K562 (cell line): ENCODE data around the gene PPIA. TPM values are rescaled to one million over a fixed set of nuclear protein-coding genes. Genes with fewer than 3 reads are reported as not detected.

ENCODE experiments used
- ATAC-seq: fragments of 200-7000 bp; cut with Tn5 transposase; 3 replicates; pipeline ENCODE4 v1.9.1; 2020; ENCODE audit warnings: moderate library complexity
- BruUV-seq: library from RNA; stranded (reverse); fragments of 400-500 nt; replicated peaks from 2 replicates; lab custom pipeline; 2021; lab: Mats Ljungman, UMichigan
- CTCF ChIA-PET: fragments of 300-600 bp; formaldehyde crosslinking; extraction: SDS; loops from one replicate; lab custom pipeline; 2021; ENCODE audit warnings: low intra/inter-chr PET ratio; lab: Yijun Ruan, JAX
- POLR2A ChIA-PET: fragments of 300-600, 350-650 bp; sonication (Branson Sonifier 250); formaldehyde crosslinking; extraction: SDS; loops from one replicate; lab custom pipeline; 2021; ENCODE audit warnings: antibody characterized with exemption, inconsistent platforms; lab: Yijun Ruan, JAX
- DNase-seq, 4 experiments: peaks; one replicate each; pipeline versions ENCODE4 v3.0.0 to v3.0.0-alpha.2; 2011 to 2018; ENCODE audit warnings: low spot score in 3 of 4, mixed read lengths in 3 of 4; ENCODE audit errors: extremely low read depth in 1 of 4
- FAIRE-seq: peaks from 2 replicates; lab custom pipeline; 2011; peaks lifted over from hg19 to GRCh38; lab: Jason Lieb, UNC
- H2AFZ ChIP-seq: 2 replicates; pipeline ENCODE4 v1.6.0; 2011; ENCODE audit warnings: low read depth, low read length, control low read depth, inconsistent platforms
- H3K27ac ChIP-seq: fragments of 200-600 bp; 3 replicates; pipeline ENCODE4 v1.8.0; 2011; ENCODE audit warnings: low read depth, mild to moderate bottlenecking, control low read depth, inconsistent platforms, low read length, moderate library complexity, mixed read lengths; ENCODE audit errors: extremely low read depth
- H3K27me3 ChIP-seq, 2 experiments: fragments of 300-600 bp in 1 of 2; 2 replicates in 1 of 2; 3 replicates in 1 of 2; pipeline versions ENCODE4 v1.6.0 to v1.8.0; 2011; ENCODE audit warnings: inconsistent platforms in 2 of 2, low read length in 2 of 2, mild to moderate bottlenecking in 1 of 2, mixed read lengths in 1 of 2, moderate library complexity in 1 of 2; ENCODE audit not compliant: control insufficient read depth in 2 of 2, insufficient read depth in 2 of 2
- H3K36me3 ChIP-seq: fragments of 300-600 bp; 3 replicates; pipeline ENCODE4 v1.8.0; 2011; ENCODE audit warnings: mild to moderate bottlenecking, low read length, inconsistent platforms; ENCODE audit not compliant: control insufficient read depth, insufficient read depth
- H3K4me1 ChIP-seq, 2 experiments: fragments of 200-600 bp in 1 of 2; replicated peaks in 1 of 2; 2 replicates in 1 of 2; 3 replicates in 1 of 2; pipeline versions ENCODE4 v1.5.1 to v1.8.0; 2011; ENCODE audit warnings: inconsistent platforms in 2 of 2, low read length in 2 of 2, mild to moderate bottlenecking in 1 of 2, mixed read lengths in 1 of 2, moderate library complexity in 1 of 2; ENCODE audit not compliant: control insufficient read depth in 2 of 2, insufficient read depth in 2 of 2
- H3K4me2 ChIP-seq: 2 replicates; pipeline ENCODE4 v1.6.1; 2011; ENCODE audit warnings: low read length, control low read depth, inconsistent platforms, mixed read lengths; ENCODE audit not compliant: insufficient read depth
- H3K4me3 ChIP-seq: fragments of 200-600 bp; sonication (generic), shearing (Covaris generic); 2 replicates; pipeline ENCODE4 v1.5.1; 2016; ENCODE audit warnings: control low read depth, inconsistent platforms
- H3K79me2 ChIP-seq: fragments of 200-600 bp; 3 replicates; pipeline ENCODE4 v1.8.0; 2011; ENCODE audit warnings: low read length, inconsistent platforms; ENCODE audit not compliant: control insufficient read depth, insufficient read depth
- H3K9ac ChIP-seq, 2 experiments: 2 replicates each; pipeline versions ENCODE4 v1.6.0 to v1.6.1; 2011; ENCODE audit warnings: low read depth in 2 of 2, low read length in 2 of 2, control low read depth in 1 of 2, inconsistent platforms in 1 of 2, mild to moderate bottlenecking in 1 of 2, mixed read lengths in 1 of 2; ENCODE audit not compliant: insufficient read depth in 1 of 2
- H3K9me1 ChIP-seq: one replicate; pipeline ENCODE4 v1.6.0; 2011; ENCODE audit warnings: inconsistent platforms, mild to moderate bottlenecking, low read length, moderate library complexity; ENCODE audit not compliant: control insufficient read depth, insufficient read depth
- H3K9me3 ChIP-seq: replicated peaks from 2 replicates; pipeline ENCODE4 v1.5.1; 2011; ENCODE audit warnings: low read depth, low read length, inconsistent platforms; ENCODE audit not compliant: control insufficient read depth, insufficient read depth
- H4K20me1 ChIP-seq: replicated peaks from 2 replicates; pipeline ENCODE4 v1.6.1; 2011; ENCODE audit warnings: low read length, inconsistent platforms, mixed read lengths; ENCODE audit not compliant: control insufficient read depth, insufficient read depth
- ARID1B ChIP-seq: fragments of 450-650 bp; IDR thresholded peaks from 2 replicates; pipeline ENCODE4 v1.6.1; 2016; ENCODE audit warnings: antibody characterized with exemption, mild to moderate bottlenecking, inconsistent platforms
- CTCF ChIP-seq, 3 experiments: IDR thresholded peaks in 2 of 3; conservative IDR thresholded peaks in 1 of 3; 2 replicates each; pipeline ENCODE4 v1.5.1; 2011 to 2012; ENCODE audit warnings: low read length in 3 of 3, mild to moderate bottlenecking in 3 of 3, control low read depth in 2 of 3, improper control_type of control experiment in 1 of 3, inconsistent platforms in 1 of 3, low read depth in 1 of 3, mixed read lengths in 1 of 3, moderate library complexity in 1 of 3; ENCODE audit not compliant: insufficient read depth in 2 of 3
- E2F8 ChIP-seq: fragments of 450-650 bp; IDR thresholded peaks from 2 replicates; pipeline ENCODE4 v1.7.1; 2018; ENCODE audit warnings: mild to moderate bottlenecking, low read depth; ENCODE audit not compliant: partially characterized antibody
- ELF4 ChIP-seq: fragments of 450-650 bp; formaldehyde crosslinking; IDR thresholded peaks from 2 replicates; pipeline ENCODE4 v1.4.0; 2022; ENCODE audit warnings: missing genetic modification characterization
- FOXP1 ChIP-seq: sonication (generic); formaldehyde crosslinking; IDR thresholded peaks from 2 replicates; pipeline ENCODE4 v1.8.0; 2022; ENCODE audit warnings: mild to moderate bottlenecking, missing genetic modification reagents
- JUND ChIP-seq, 2 experiments: IDR thresholded peaks; 2 replicates in 1 of 2; 3 replicates in 1 of 2; pipeline ENCODE4 v1.6.1; 2011; ENCODE audit warnings: borderline replicate concordance in 2 of 2, low read depth in 2 of 2, low read length in 2 of 2, improper control_type of control experiment in 1 of 2, missing biosample characterization in 1 of 2, missing genetic modification characterization in 1 of 2, missing genetic modification reagents in 1 of 2
- POLR2A ChIP-seq: fragments of 450-650 bp; conservative IDR thresholded peaks from 2 replicates; pipeline ENCODE4 v1.6.1; 2016
- POLR2B ChIP-seq: fragments of 450-650 bp; IDR thresholded peaks from 2 replicates; pipeline ENCODE4 v1.6.1; 2018; ENCODE audit warnings: low read depth; ENCODE audit not compliant: partially characterized antibody
- PURB ChIP-seq: sonication (generic); formaldehyde crosslinking; IDR thresholded peaks from 2 replicates; pipeline ENCODE4 v1.9.0; 2021; ENCODE audit warnings: low read depth, mild to moderate bottlenecking, missing genetic modification reagents
- RNF2 ChIP-seq: sonication (generic); IDR thresholded peaks from 2 replicates; pipeline ENCODE4 v1.6.1; 2016
- ZBTB26 ChIP-seq: fragments of 450-650 bp; formaldehyde crosslinking; IDR thresholded peaks from 2 replicates; pipeline ENCODE4 v1.4.0; 2022; ENCODE audit warnings: missing genetic modification characterization
- ZNF511 ChIP-seq: sonication (generic); formaldehyde crosslinking; IDR thresholded peaks from 2 replicates; pipeline ENCODE4 v1.8.0; 2022; ENCODE audit warnings: mild to moderate bottlenecking, missing genetic modification reagents
- WGBS: fragments of 100-300 bp; shearing (Covaris generic); methylation state at CpG from one replicate; pipeline ENCODE4 v1.1.6; 2016; ENCODE audit warnings: low coverage, mixed read lengths; ENCODE audit not compliant: insufficient coverage; ENCODE audit errors: missing lambda C conversion rate; 5-methylcytosine and 5-hydroxymethylcytosine counted together
- in situ Hi-C: fragments of 300-500 bp; cut with MboI; formaldehyde crosslinking; loops from 4 replicates; pipeline ENCODE4 v1.15.0; 2018; ENCODE audit warnings: inconsistent platforms, mixed read lengths
- intact Hi-C: fragments of 100-400 bp; cut with micrococcal nuclease; formaldehyde crosslinking; loops from 2 replicates; pipeline ENCODE4 v1.14.2; 2022
- polyA plus RNA-seq, 8 experiments: library from polyadenylated mRNA; depleted of rRNA in 4 of 8; stranded (reverse) in 5 of 8; unstranded in 3 of 8; fragments of >200 nt; fragmentation: Nextera tagmentation in 2 of 8; fragmentation: Illumina TruSeq in 1 of 8; extraction: Ambion mirVana in 2 of 8; extraction: Trizol in 1 of 8; gene quantifications; 2 replicates each; pipeline versions ENCODE4 v1.2.1 to v1.2.3, GENCODE V29; 2011 to 2014; ENCODE audit warnings: inconsistent platforms in 1 of 8, missing spikeins in 1 of 8
- total RNA-seq, 7 experiments: library from RNA; depleted of rRNA in 6 of 7; stranded (reverse); fragments of >200 nt in 6 of 7; fragmentation: Illumina TruSeq in 2 of 7; extraction: Trizol in 2 of 7; gene quantifications; 2 replicates each; pipeline versions ENCODE4 v1.2.1 to v1.2.3, GENCODE V29; 2011 to 2021; ENCODE audit warnings: low replicate concordance in 1 of 7

PPIA gene
- total and polyA plus RNA-seq, 9 of the 15 experiments (the other 6 are each of a cell fraction or from before 2014, with no cell fraction given): 2,583 to 7,504 (median 3,973) TPM

GRCh38 chr7:44819292-44819691 lies 22.8 kb downstream of the PPIA start (continued):
- TF ChIP-seq ARID1B (no peak), CTCF (IDR thresholded peaks at IDR 0.05 in 2 of 3, conservative IDR thresholded peaks at IDR 0.05 in 1 of 3; ENCODE audit: insufficient read depth in 2 of 3, low read depth in 1 of 3, low read length in 3 of 3) (no peak)

- H3K27me3 ChIP-seq: no peaks in the 10 kb centered on the region
- no peak for DNase-seq
- H3K9me3 ChIP-seq: no peaks in the 10 kb centered on the region
- H3K79me2 ChIP-seq: no peaks in the 10 kb centered on the region
- WGBS: 73% methylated on average over 5 of the region's 5 CpGs
- peaks cover 3% of the 10 kb centered on the region for H3K9me1 ChIP-seq
- peaks cover 34% of the 10 kb centered on the region for H3K36me3 ChIP-seq
- H3K9ac ChIP-seq: no peak overlapping the region; a peak in 1 of 4 replicates
- H3K27ac ChIP-seq: no peak overlapping the region
- no peak overlapping the region for H3K4me3 ChIP-seq
- H3K4me1 ChIP-seq: peaks cover 4 to 19% of the 10 kb centered on the region in 2 experiments; a peak in 4 of 5 replicates
- no peak for FAIRE-seq
- POLR2A ChIA-PET: interaction anchor here (0.7 to 1.0 kb wide), 4 partner anchors 26 to 217 kb away, joined by 3 to 4 read pairs (median 3); partner anchors contain the start of gene OGDH
- intact Hi-C loops (no loop called here), in situ Hi-C loops (no loop called here)
- H3K4me2 ChIP-seq: no peak overlapping the region
- CTCF ChIA-PET: no interaction called here
- BruUV-seq: no TSS peak
- ATAC-seq: no peak
- H2AFZ ChIP-seq: no peak overlapping the region
- 0 out of 2 replicates have a peak, but pooled peaks cover 5% of the 10 kb centered on the region for H4K20me1 ChIP-seq
- TF ChIP-seq POLR2B: peak; percentile 64
- no peak for TF ChIP-seq PURB (CRISPR knock-in tag)
- TF ChIP-seq ZBTB26 (CRISPR knock-in tag): no peak
- no peak for TF ChIP-seq RNF2
- TF ChIP-seq JUND (IDR thresholded peaks at IDR 0.05; ENCODE audit: borderline replicate concordance, low read depth, low read length): no peak
- TF ChIP-seq JUND (tag; IDR thresholded peaks at IDR 0.05; ENCODE audit: borderline replicate concordance, low read depth, low read length): no peak
- TF ChIP-seq ZNF511 (CRISPR knock-in tag): no peak
- TF ChIP-seq FOXP1 (CRISPR knock-in tag): no peak
- peak; percentile 46 for TF ChIP-seq E2F8
- TF ChIP-seq POLR2A: peak; percentile 55; the same call in 1 of the 2 replicates
- peak; percentile 15; the same call in 1 of the 2 replicates for TF ChIP-seq ELF4 (CRISPR knock-in tag)
Measured at GRCh38 chr7:44823255-44823781, 26.8 kb downstream of the PPIA start.
